BLaER1 treated with 17β-estradiol and CSF1 and Interleukin-3, amounts not matched to agents 10 nM and 100 nM (cell line): ENCODE measurements around the gene PRKAR1B.

Experiments used
- H3K27ac ChIP-seq, 11 experiments: shearing (Covaris generic); formaldehyde crosslinking; 2 replicates each; pipeline ENCODE4 v1.8.1; 2022
- H3K27me3 ChIP-seq, 11 experiments: shearing (Covaris generic); formaldehyde crosslinking; 2 replicates each; pipeline ENCODE4 v1.8.1; 2022
- H3K36me3 ChIP-seq, 11 experiments: shearing (Covaris generic); formaldehyde crosslinking; 2 replicates each; pipeline ENCODE4 v1.8.1; 2022
- H3K4me1 ChIP-seq, 10 experiments: shearing (Covaris generic); formaldehyde crosslinking; 2 replicates each; pipeline ENCODE4 v1.8.1; 2022
- H3K4me2 ChIP-seq, 11 experiments: shearing (Covaris generic); formaldehyde crosslinking; 2 replicates each; pipeline ENCODE4 v1.8.1; 2022
- H3K4me3 ChIP-seq, 10 experiments: shearing (Covaris generic); formaldehyde crosslinking; 2 replicates each; pipeline ENCODE4 v1.8.1; 2022
- H3K9ac ChIP-seq, 11 experiments: shearing (Covaris generic); formaldehyde crosslinking; 2 replicates each; pipeline ENCODE4 v1.8.1; 2022
- H3K9me3 ChIP-seq, 11 experiments: shearing (Covaris generic); formaldehyde crosslinking; replicated peaks in 1 of 11; 2 replicates each; pipeline ENCODE4 v1.8.1; 2022
- H4K20me1 ChIP-seq, 11 experiments: shearing (Covaris generic); formaldehyde crosslinking; 2 replicates each; pipeline ENCODE4 v1.8.1; 2022
- Cebpa-rat ChIP-seq, 11 experiments: shearing (Covaris generic); IDR thresholded peaks; 2 replicates each; pipeline ENCODE4 v1.8.1; 2022

PRKAR1B gene

GRCh38 chr7:593324-594115 is 133.6 kb downstream of the PRKAR1B start:
- TF ChIP-seq Cebpa-rat (IDR thresholded peaks at IDR 0.05) = peak in 9 of 11 experiments; percentile 23 to 98 (median 95); a peak in 17 of 22 replicates
- Histone ChIP-seq H3K4me2 (peak overlapping the region; percentile 76 to 98 (median 95)), H3K9me3 (peaks cover 10 to 24% (median 16%) of the 10 kb centered on the region in 11 experiments; a peak in 21 of 22 replicates), H3K27me3 (peaks cover 0 to 82% (median 33%) of the 10 kb centered on the region in 11 experiments; a peak in 16 of 22 replicates), H4K20me1 (peaks cover 0 to 42% (median 0%) of the 10 kb centered on the region in 11 experiments; a peak in 3 of 22 replicates), H3K36me3 (peaks cover under 1 to 16% (median 7%) of the 10 kb centered on the region in 11 experiments; a peak in 10 of 22 replicates), H3K27ac (peak overlapping the region in 10 of 11 experiments; percentile 40 to 99 (median 88); a peak in 19 of 22 replicates), H3K4me3 (peak overlapping the region; percentile 10 to 59 (median 40); a peak in 18 of 20 replicates), H3K4me1 (peaks cover 65 to 94% (median 90%) of the 10 kb centered on the region in 10 experiments), H3K9ac (peak overlapping the region; percentile 26 to 88 (median 77); a peak in 20 of 22 replicates)

GRCh38 chr7:591856-592628 is 135.0 kb downstream of the PRKAR1B start:
- peak overlapping the region in 10 of 11 experiments; percentile 32 to 99 (median 88); a peak in 18 of 22 replicates for H3K27ac ChIP-seq
- peak overlapping the region; percentile 76 to 98 (median 95) for H3K4me2 ChIP-seq
- H4K20me1 ChIP-seq = peaks cover 0 to 42% (median 0%) of the 10 kb centered on the region in 11 experiments; a peak in 3 of 22 replicates
- peaks cover 54 to 80% (median 78%) of the 10 kb centered on the region in 10 experiments for H3K4me1 ChIP-seq
- H3K9ac ChIP-seq = peak overlapping the region in 10 of 11 experiments; percentile 26 to 88 (median 78); a peak in 18 of 22 replicates
- peaks cover 0 to 69% (median 27%) of the 10 kb centered on the region in 11 experiments; a peak in 16 of 22 replicates for H3K27me3 ChIP-seq
- peaks cover 4 to 25% (median 13%) of the 10 kb centered on the region in 11 experiments; a peak in 12 of 22 replicates for H3K36me3 ChIP-seq
- peaks cover 11 to 39% (median 30%) of the 10 kb centered on the region in 11 experiments for H3K9me3 ChIP-seq
- TF ChIP-seq Cebpa-rat (IDR thresholded peaks at IDR 0.05) = no peak
- peak overlapping the region in 3 of 10 experiments; percentile 43 to 59 (median 53); a peak in 2 of 20 replicates for H3K4me3 ChIP-seq

GRCh38 chr7:590731-591551 is 136.1 kb downstream of the PRKAR1B start:
- H3K9ac ChIP-seq = peak overlapping the region in 10 of 11 experiments; percentile 32 to 88 (median 74); a peak in 20 of 22 replicates
- H3K4me2 ChIP-seq = peak overlapping the region; percentile 76 to 98 (median 95)
- peak overlapping the region in 4 of 10 experiments; percentile 6 to 35 (median 12); a peak in 4 of 20 replicates for H3K4me3 ChIP-seq
- peaks cover 0 to 59% (median 19%) of the 10 kb centered on the region in 11 experiments; a peak in 16 of 22 replicates for H3K27me3 ChIP-seq
- peaks cover 48 to 74% (median 70%) of the 10 kb centered on the region in 10 experiments for H3K4me1 ChIP-seq
- H4K20me1 ChIP-seq = peaks cover 0 to 42% (median 0%) of the 10 kb centered on the region in 11 experiments; a peak in 3 of 22 replicates
- H3K9me3 ChIP-seq = peaks cover 20 to 49% (median 41%) of the 10 kb centered on the region in 11 experiments
- no peak for TF ChIP-seq Cebpa-rat (IDR thresholded peaks at IDR 0.05)
- peaks cover 4 to 30% (median 13%) of the 10 kb centered on the region in 11 experiments; a peak in 13 of 22 replicates for H3K36me3 ChIP-seq
- H3K27ac ChIP-seq = peak overlapping the region in 10 of 11 experiments; percentile 41 to 99 (median 88); a peak in 18 of 22 replicates

- peak overlapping the region in 8 of 11 experiments; percentile 57 to 88 (median 80); a peak in 16 of 22 replicates for H3K9ac ChIP-seq
- no peak for TF ChIP-seq Cebpa-rat (IDR thresholded peaks at IDR 0.05)
- peaks cover 4 to 30% (median 13%) of the 10 kb centered on the region in 11 experiments; a peak in 11 of 22 replicates for H3K36me3 ChIP-seq
- peaks cover 14 to 43% (median 36%) of the 10 kb centered on the region in 11 experiments for H3K9me3 ChIP-seq
- H3K4me3 ChIP-seq = peak overlapping the region in 2 of 10 experiments; percentile 1 to 15; a peak in 2 of 20 replicates
- H4K20me1 ChIP-seq = peaks cover 0 to 42% (median 0%) of the 10 kb centered on the region in 11 experiments; a peak in 3 of 22 replicates
- H3K27me3 ChIP-seq = peaks cover 0 to 50% (median 12%) of the 10 kb centered on the region in 11 experiments; a peak in 15 of 22 replicates
- peaks cover 56 to 74% (median 70%) of the 10 kb centered on the region in 10 experiments for H3K4me1 ChIP-seq
- H3K27ac ChIP-seq = peak overlapping the region in 8 of 11 experiments; percentile 82 to 99 (median 90); a peak in 15 of 22 replicates
- peak overlapping the region; percentile 76 to 98 (median 95); a peak in 21 of 22 replicates for H3K4me2 ChIP-seq
Measured at GRCh38 chr7:589781-590575, 137.1 kb downstream of the PRKAR1B start.

DNA sequence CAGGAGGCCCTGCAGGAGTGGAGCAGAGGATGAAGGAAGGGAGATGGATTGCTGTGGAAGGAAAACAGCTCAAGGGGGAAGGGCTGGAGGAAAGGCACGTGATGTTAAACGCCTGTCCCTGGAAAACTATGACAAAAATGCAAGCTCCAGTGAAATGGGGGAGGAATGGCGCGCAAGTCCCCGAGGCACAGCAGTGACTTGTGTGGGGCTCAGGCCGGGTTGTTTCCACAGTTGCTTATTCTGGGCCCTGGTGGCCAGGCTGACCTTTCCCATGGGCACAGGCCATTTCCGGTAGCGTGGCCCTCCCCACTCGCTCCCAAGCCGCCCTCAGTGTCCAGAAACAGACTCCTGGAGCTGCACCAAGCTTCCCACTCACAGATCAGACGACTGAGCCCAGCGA is 139.3 kb downstream of the PRKAR1B start:
- Histone ChIP-seq H3K4me2 (no peak overlapping the region), H3K27me3 (peaks cover 0 to 38% (median 12%) of the 10 kb centered on the region in 11 experiments; a peak in 15 of 22 replicates), H3K27ac (no peak overlapping the region; a peak in 1 of 22 replicates), H3K4me1 (peaks cover 47 to 74% (median 70%) of the 10 kb centered on the region in 10 experiments), H3K9me3 (peaks cover 13 to 39% (median 36%) of the 10 kb centered on the region in 11 experiments), H3K4me3 (no peak overlapping the region), H3K36me3 (peaks cover 4 to 30% (median 13%) of the 10 kb centered on the region in 11 experiments; a peak in 11 of 22 replicates), H3K9ac (no peak overlapping the region), H4K20me1 (peaks cover 0 to 25% (median 0%) of the 10 kb centered on the region in 11 experiments; a peak in 3 of 22 replicates)
- TF ChIP-seq Cebpa-rat (IDR thresholded peaks at IDR 0.05) = no peak

- no peak overlapping the region for H3K4me3 ChIP-seq
- H3K27ac ChIP-seq = no peak overlapping the region
- peaks cover 4 to 30% (median 13%) of the 10 kb centered on the region in 11 experiments; a peak in 11 of 22 replicates for H3K36me3 ChIP-seq
- H3K27me3 ChIP-seq = peaks cover 0 to 25% (median 12%) of the 10 kb centered on the region in 11 experiments; a peak in 15 of 22 replicates
- H3K4me2 ChIP-seq = peak overlapping the region in 2 of 11 experiments; percentile 13 to 90; a peak in 1 of 22 replicates
- no peak for TF ChIP-seq Cebpa-rat (IDR thresholded peaks at IDR 0.05)
- peaks cover 34 to 73% (median 66%) of the 10 kb centered on the region in 10 experiments for H3K4me1 ChIP-seq
- peaks cover 13 to 39% (median 36%) of the 10 kb centered on the region in 11 experiments for H3K9me3 ChIP-seq
- H3K9ac ChIP-seq = no peak overlapping the region
- peaks cover 0 to 20% (median 0%) of the 10 kb centered on the region in 11 experiments; a peak in 3 of 22 replicates for H4K20me1 ChIP-seq
Measured at GRCh38 chr7:586494-586893, 140.6 kb downstream of the PRKAR1B start.
